ENCODE measurements around the gene CEP250. TPM values are rescaled to one million over a fixed set of nuclear protein-coding genes. Genes with fewer than 3 reads are reported as not detected.
"Not testable (repeated sequence)": the region's sequence is repeated elsewhere in the genome, so short reads cannot be mapped to it uniquely, and the experiment has no call there.

Gene CEP250
- polyA plus RNA-seq, 10 donors = 21.7 to 35.4 (median 30.2) TPM

DNA sequence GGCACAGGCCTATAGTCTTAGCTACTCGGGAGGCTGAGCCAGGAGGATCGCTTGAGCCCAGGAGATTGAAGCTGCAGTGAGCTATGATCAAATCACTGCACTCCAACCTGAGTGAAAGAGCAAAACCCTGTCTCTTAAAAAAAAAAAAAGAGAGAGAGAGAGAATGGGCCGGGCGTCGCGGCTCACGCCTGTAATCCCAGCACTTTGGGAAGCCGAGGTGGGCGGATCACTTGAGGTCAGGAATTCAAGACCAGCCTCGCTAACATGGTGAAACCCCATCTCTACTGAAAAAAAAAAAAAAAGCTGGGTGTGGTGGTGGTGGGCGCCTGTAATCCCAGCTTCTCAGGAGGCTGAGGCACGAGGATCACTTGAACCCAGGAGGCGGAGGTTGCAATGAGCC lies 5.5 kb upstream of the CEP250 start:
- DNase-seq = not testable (repeated sequence)

- DNase-seq = no peak
These were observed 4.1 kb upstream of the CEP250 start for GRCh38 chr20:35451295-35451694.

- DNase-seq = no peak
These were observed 1.8 kb upstream of the CEP250 start for GRCh38 chr20:35453647-35454046.

- DNase-seq = not testable (repeated sequence)
These were observed 1.3 kb downstream of the CEP250 start for GRCh38 chr20:35456700-35457099.

- DNase-seq = not testable (repeated sequence)
These were observed 2.1 kb downstream of the CEP250 start for GRCh38 chr20:35457539-35457938.

DNA sequence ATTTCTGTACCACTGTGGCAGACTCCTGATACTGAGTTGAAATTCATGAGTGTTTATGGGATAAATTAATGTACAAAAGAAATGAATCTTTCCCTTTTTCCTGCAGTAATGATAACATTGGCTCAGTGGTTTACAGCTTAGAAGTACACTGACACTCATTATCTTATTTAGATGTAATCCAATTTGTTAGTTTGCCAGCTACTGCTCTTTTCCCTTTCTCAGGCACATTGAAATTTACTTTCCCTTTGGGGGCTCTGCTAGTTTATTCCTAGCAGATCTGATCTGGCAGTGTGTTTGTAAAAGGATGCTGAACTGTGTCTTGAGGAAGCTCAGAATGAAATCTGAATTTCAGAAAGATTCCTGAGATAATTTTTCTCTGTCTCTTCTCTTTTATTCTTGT lies 3.0 kb downstream of the CEP250 start:
- no peak for DNase-seq

- DNase-seq = no peak
These were observed 6.2 kb downstream of the CEP250 start for GRCh38 chr20:35461620-35462019.

DNA sequence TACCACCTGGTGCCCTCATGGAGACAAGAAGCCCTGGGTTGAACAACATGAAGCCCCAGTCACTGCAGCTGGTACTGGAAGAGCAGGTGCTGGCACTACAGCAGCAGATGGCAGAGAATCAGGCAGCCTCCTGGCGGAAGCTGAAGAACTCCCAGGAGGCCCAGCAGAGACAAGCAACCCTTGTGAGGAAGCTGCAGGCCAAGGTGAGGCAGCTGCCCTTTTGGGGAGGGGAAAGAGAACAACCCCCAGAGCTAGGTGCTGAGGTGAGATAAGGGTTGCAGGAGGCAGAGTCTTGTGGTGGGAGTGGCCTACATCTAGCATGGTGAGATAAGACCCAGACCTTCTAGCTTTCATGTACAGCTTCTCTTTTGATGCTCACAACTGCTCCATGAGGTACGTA lies 7.0 kb downstream of the CEP250 start:
- DNase-seq = peak in 1 of 3 donors; percentile 11

DNA sequence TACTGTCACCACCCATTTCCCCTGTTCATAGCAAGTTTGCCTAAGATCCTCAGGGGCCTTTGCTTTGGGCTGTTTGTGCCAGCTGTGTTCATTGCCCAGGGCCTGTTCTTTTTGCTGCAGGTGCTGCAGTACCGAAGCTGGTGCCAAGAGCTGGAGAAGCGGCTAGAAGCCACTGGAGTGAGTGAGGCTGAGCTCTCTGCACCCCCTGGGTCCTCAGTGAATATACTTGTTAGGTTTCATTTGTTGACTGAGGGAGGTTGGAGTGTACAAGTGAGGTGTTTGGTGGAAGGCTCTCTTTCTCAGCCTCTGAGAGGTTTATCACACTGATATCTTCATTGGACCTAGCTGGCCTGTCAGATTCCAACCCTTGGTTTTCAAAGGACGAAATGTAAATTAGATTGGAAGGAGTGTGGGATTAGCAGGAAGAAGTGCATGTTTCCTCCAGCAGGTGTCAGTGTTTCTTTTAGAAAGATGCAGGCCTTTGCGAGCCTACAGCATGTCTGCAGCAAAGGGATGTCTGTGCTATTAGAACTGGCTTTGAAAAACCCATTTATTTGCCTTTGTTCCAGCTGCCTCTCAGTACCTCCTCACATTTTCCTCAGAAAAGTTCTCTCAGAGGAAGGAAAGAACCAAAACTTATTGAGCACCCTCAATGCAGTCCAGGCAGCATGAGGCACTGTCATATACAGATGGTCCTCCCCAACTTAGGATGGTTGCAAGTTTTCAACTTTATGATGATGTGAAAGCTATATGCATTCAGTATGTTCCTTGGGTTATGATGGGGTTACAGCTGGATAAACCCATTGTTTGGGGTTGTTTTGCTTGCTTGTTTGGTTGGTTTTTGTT lies 8.3 kb downstream of the CEP250 start:
- peak; percentile 60 to 86 (median 73) for DNase-seq

GRCh38 chr20:35465976-35466375 lies 10.6 kb downstream of the CEP250 start:
- DNase-seq = peak; percentile 49 to 90 (median 74)

DNA sequence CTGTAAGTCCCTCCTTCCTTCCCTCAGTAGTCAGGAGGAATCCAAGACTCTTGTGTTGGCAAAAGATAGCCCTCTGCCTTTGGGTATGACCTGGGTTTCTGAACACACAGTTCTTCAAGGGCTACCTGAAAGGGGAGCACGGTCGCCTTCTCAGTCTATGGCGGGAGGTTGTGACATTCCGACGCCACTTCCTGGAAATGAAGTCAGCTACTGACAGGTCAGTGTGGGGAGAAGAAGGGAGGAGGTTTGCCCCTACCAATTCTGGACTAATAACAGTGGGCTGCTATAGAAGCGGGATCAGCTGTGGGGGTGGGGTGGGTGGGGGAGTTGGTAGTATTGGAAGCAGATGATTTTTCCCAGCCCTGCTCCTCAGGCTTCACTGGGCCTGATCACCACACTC lies 11.5 kb downstream of the CEP250 start:
- DNase-seq = peak in 1 of 3 donors; percentile 18

DNA sequence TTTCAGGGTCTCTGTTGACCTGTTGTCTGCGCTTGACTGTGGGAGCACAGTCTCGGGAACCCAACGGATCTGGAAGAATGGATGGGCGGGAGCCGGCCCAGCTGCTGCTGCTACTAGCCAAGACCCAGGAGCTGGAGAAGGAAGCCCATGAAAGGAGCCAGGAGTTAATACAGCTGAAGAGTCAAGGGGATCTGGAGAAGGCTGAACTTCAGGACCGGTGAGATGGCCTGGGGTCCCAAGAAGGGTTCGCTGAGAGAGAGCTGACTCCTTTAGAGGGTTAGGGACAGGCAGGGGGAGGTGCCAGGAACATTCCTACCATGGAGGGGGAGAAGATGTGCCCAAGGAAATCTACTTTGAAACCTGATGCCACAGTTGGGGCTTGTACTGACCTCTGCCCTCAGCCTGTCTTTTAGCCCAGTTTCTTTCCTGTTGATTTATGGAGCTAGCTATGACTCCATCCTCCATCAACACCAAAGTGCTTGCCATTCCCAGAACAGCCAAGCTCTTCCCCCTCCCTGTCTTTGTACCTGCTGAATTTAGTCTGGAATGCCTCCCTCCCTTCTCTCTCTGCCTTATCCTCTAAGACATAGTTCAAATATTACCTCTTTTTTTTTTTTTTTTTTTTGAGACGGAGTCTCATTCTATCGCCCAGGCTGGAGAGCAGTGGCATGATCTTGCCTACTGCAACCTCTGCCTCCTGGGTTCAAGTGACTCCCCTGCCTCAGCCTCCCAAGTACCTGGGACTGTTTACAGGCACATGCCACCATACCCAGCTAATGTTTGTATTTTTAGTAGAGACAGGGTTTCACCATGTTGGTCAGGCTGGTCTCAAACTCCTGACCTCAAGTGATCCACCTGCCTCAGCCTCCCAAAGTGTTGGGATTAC lies 12.2 kb downstream of the CEP250 start:
- peak; percentile 17 to 72 (median 33) for DNase-seq

DNA sequence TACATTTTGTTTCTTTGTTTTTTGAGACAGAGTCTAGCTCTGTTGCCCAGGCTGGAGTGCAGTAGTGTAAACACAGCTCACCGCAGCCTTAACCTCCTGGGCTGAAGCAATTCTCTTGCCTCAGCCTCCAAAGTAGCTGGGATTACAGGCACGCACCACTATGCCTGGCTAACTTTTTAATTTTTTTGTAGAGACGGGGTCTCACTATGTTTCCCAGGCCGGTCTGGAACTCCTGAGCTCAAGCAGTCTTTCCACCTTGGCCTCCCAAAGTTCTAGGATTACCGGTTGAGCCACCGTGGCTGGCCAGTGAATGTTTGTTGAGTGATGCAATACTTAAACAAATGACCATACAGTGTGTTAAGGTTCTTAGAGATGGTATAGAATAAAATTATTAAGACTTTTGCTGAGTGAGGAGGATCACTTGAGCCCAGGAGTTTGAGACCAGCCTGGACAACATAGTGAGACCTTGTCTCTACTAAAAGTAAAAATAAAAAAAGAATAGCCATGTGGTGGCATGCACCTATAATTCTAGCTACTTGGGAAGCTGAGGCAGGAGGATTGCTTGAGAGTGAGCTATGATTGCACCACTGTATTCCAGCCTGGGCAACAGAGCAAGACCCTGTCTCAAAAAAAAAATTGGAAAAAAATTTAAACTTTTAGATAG lies 13.4 kb downstream of the CEP250 start:
- no peak for DNase-seq

- no peak for DNase-seq
These were observed 16.8 kb downstream of the CEP250 start for GRCh38 chr20:35472209-35472608.

DNA sequence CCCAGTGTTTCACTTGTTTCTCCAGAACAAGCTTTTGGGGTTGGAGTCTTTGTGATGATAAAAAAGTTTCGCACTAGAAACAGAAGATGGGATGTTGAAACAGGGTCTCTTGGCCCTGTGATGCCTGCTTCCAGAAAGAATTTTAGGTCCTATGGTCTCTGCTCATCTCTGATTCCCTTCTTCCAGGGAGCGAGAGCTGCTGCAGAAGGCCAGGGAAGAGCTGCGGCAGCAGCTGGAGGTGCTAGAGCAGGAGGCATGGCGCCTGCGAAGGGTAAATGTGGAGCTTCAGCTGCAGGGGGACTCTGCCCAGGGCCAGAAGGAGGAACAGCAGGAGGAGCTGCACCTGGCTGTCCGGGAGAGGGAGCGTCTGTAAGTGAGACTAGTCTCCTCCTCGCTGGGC lies 18.3 kb downstream of the CEP250 start:
- no peak for DNase-seq

GRCh38 chr20:35474303-35474871 lies 19.0 kb downstream of the CEP250 start:
- no peak for DNase-seq

- no peak for DNase-seq
These were observed 20.9 kb downstream of the CEP250 start for GRCh38 chr20:35476288-35476687.

DNA sequence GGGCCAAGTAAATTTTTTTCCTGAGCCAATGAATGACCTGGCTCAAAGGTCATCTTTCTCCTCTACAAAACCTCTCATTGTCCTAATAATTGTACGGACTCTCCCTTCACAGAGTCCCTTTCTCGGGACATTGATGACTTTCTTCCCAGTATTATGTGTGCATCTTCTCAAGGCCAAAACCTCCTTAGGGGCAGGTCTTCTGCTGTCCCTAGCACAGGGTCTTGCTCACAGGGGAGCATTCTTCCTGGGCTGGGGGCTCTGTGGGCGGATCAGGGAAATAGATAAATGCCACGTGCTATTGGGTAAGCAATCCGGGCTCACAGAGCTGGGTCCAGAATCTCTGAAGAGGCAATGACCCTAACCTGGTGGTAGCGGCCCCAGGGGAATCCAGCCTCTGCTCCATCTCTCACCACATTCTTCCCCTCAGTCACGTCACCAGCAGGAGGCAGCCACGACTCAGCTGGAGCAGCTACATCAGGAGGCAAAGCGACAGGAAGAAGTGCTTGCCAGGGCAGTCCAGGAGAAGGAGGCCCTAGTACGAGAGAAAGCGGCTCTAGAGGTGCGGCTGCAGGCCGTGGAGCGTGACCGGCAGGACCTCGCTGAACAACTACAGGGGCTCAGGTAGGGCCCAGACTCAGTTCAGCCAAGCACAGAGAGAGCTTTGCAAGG lies 23.5 kb downstream of the CEP250 start:
- DNase-seq = no peak

- no peak for DNase-seq
These were observed 24.4 kb downstream of the CEP250 start for GRCh38 chr20:35479798-35480197.

GRCh38 chr20:35487479-35487878 lies 32.1 kb downstream of the CEP250 start:
- no peak for DNase-seq

- DNase-seq = no peak
These were observed 34.3 kb downstream of the CEP250 start for GRCh38 chr20:35489717-35490116.

All from muscle of back (tissue), 11 donors.